Activated T-cell treated with anti-CD3 and anti-CD28 coated beads, Interleukin-2, amount 50 U/mL, for 1 hour (primary cell): ENCODE measurements around the gene CPLX4.
A peak's percentile ranks its signal among the peaks of the same experiment; 100 is the strongest.
"Not testable (repeated sequence)": the region's sequence is repeated elsewhere in the genome, so short reads cannot be mapped to it uniquely, and the experiment has no call there.

Experiments
- DNase-seq: peaks from one replicate; pipeline ENCODE4 v3.0.0-alpha.2; 2020

The CPLX4 gene

DNA sequence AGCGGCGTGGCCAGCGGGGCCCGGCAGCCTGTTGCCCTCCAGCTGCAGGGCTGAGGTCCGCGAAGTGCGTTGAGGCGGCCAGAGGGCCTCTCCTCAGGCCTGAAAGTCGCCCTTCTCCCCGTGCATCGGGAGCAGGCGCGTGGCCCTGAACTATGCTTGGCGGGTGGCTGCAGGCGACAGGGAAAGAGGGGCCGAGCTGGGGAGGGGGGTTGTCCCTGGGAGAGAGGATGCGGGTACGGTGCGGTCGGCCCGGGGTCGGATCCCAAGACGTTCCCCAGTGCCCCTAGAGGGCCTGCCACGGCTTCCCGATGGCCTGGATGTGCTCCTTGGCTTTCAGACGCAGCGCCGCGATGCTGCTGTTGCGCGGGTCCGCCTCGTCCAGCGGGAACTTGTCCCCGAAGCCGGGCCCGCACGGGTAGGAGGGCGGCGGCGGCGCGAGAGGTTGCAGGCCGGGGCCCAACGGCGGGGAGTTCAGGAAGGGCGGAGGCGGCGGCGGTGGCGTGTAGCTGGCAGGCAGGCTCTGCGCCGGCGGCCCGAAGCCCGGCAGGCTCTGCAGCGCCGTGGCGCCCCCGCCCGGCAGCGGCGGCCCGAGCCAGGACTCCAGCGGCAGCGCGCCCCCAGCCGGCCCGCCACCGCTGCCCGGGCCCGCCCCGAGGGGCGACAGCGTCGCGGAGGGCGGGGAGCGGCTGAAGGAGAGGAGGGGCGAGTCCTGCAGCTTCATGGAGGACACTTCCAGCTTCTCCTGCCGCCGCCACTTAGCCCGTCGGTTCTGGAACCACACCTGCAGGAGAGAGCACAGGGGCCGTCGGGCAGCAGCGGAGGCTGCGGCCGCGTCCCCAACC lies 49.5 kb downstream of the CPLX4 start:
- DNase-seq: peak; percentile 23

DNA sequence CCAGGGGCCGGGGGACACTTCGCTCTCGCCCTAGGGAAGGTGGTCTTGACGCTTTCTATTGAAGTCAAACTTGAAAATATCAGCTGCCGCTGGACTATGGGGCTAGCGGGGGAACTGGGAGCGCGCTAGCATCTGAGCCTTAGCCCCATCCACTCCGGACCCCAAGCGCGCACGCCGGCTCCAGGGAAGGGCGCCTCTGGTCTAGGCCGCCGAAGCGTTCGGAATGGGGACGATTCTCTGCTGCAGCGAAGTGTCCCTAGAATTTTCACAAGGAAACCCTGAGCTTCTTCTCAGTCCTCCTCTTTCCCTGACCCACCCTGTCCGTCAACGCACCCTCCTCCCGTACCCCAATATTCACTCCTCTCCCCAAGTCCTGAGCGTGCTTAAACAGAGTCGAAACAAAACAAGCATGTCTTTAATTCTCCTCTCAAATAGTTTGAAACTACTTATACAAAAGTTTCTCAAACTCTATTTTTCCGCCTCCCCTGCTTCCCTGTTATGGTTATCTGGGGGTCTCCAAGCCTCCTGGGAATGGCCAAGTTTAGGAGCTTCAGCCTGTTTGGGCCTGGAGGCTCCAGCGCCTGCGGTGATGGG lies 50.2 kb downstream of the CPLX4 start:
- no peak for DNase-seq

DNA sequence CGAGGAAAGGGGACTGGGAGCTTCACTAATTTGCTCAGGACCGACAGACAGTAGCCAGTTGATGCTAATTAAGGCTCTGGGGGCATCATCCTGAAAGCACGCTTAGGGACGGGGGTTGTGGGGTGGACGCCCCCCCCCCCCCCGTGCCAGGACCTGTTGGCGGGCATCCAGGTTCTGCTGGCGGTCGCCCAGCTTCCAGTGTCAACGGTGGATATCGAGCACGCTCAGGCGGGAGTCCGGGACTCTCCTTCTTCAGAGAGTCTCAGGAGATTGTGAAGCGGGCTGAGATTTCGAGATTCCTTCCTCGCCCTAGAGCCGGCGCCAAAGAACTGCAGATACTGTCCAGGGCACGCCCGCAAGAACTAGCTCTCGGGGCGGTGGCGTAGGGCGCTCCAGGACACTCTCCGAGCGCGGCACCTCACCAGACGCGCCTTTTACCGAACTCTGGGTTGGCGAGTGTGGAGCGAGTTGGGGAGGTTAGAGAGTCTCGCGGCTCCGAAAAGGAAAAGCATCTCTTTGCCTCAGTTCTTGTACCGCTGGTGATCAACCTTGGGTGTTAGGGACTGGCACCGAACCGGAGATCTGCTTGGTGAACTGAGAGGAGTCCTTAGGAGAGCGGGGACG lies 50.8 kb downstream of the CPLX4 start:
- DNase-seq: no peak

DNA sequence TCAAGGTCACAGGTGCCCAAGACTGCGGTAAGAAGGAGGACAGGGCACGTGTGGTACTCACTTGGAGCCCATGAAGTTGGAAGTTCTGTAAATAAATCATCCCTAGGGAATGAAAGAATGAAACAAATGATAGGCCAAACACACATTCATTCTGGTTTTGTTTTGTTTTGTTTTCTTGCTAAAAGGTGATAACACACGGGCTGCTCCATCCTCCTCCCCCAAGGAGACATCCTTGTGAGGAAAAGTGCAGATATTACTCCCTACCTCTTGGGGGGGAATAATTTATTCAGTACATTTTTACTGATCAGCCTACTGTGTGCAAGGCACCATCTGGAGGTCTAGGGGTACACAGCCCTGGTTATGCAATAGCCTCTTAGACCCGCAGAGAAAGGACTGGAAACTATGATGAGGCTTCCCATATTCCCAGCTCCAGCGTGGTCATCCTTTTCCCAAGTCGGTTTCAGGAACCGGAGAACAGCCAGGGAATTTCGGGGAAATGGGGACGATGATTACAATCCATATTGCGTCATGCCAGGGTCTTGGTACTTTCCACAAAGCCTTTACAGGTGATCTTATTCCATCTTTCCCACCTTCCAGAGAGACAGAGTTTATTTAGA lies 51.5 kb downstream of the CPLX4 start:
- DNase-seq: no peak

DNA sequence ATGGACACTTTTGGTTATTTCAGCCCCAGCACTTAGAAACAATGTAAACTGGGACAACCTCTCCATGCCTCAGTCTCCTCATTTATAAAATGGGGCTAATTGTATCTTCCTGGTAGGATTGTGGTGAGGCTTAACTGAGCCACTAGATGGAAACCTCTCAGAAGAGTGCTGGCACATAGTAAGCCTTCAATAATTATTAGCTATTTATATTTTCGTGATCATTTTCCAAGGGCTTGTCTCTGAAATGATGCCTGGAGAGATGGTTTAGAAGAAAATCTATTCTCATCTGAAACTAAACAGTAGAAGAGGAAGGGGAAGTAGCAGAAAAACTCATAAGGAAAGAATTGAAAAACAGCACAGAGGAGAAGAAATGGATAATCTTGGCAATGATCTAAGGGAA lies 52.0 kb downstream of the CPLX4 start:
- no peak for DNase-seq

DNA sequence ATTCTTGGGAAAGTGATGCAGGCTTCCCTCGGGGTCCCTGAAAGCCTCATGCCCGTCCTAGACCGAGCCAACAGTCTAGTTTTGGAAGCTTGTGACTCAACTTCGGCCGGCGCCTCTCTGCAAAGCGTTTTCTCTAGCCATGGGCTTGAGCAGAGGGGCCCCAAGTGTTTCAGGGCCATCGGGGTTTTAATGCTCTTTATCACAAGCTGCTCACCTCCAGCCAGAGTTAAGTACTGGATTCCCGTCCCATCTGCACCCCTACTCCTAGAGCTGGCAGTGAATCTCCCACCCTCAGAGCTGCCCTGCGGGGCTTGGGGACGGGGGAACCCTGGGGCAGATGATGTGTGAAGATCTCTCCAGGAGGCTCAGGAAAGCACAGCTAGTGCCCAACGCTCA lies 52.5 kb downstream of the CPLX4 start:
- no peak for DNase-seq

DNA sequence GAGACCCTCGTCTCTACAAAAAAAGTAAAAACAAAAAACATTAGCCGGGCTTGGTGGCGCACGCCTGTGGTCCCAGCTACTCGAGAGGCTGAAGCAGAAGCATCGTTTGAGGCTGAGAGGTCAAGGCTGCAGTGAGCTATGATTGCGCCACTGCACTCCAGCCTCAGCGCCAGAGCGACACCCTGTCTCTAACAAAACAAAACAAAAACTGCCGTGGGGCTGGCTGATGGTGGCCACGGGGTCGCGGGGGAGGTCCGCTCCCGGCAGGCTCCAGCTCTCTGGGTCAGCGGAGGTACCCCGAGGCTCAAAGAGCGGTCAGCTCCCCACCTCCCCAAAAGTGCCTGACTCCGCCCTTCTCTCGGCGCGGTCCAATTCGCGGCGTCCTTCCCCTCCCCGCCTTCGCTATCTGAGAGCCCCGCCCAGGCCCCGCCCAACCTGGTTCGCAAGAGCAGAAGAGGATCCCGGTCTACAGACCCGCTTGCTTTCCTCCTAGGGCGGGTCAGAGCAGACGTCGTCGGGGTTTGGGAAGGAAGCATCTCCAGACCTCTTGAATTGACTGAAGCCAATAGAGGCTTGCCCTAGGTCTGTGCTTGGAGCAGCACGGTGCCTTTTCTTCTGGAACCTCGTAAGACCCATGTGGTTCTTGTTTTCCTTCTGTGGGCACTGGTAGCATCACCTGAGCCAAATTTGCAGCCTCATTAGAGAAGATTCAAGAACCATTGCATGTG lies 53.0 kb downstream of the CPLX4 start:
- DNase-seq: no peak

DNA sequence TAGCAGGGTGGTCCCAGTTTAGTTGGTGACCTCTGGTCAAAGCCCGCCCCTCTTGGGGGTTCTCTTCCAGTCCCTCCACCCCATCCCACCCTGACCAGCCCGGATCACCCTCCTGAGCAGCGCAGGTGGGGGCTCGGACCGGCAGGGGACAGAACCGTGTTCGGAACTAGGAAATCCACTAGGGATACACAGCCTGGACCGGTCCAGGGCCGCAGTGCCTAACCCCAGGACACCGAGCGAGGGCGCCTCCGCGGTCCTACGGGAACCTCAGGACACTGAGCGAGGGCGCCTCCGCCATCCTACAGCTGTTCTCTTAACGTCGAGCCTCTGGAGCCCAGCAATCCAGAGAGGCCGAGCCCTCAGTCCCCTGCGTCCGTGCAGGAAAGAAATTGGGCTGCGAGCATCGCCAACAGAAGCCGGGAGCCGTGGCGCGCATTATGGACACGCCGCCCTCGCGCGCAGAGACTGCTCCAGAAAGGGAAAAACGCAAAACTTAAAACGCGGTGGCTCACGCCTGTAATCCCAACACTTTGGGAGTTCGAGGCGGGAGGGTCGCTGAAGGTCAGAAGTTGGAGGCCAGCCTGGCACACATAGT lies 53.7 kb downstream of the CPLX4 start:
- DNase-seq: no peak

DNA sequence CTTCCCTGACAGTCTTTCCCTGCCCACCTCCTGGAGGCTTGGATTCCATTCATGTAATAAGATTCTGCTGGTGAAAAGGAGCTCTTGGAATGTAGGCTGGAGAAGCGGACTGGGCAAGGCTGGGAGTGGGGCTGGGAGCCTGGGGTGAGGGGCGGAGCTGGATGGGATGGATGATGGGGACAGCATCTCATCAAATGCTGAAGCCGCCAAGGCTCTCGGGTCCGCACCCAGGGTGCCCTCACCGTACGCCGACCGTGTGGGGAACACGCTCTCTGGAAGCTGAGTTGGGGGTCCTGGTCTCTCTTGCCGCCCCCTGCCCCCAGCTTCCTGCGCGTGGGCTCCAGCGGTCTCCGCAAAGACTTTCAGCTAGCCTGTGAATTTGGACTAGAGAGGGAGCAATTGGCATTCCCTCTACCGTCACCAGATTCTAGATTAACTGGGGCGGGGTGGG lies 54.3 kb downstream of the CPLX4 start:
- DNase-seq: no peak

DNA sequence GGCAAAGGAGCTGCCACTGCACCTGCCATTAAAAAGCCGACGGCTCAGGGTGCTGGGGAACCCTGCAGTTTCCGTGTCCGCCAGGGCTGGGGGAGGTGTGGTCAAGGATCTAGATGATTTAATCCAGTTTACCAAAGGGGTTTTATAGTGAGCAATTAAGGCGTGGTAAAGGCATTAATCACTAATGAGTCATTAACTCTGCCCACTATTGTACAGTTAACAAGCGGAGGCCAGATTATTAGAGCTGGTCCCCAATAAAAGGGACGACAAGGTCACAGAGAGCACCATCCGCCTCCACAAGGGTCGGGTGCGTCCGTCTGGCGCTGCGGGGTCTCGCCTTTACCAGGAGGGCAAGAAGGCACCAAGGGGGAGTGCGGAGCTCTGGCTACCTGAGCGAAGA lies 54.8 kb downstream of the CPLX4 start:
- DNase-seq: no peak

DNA sequence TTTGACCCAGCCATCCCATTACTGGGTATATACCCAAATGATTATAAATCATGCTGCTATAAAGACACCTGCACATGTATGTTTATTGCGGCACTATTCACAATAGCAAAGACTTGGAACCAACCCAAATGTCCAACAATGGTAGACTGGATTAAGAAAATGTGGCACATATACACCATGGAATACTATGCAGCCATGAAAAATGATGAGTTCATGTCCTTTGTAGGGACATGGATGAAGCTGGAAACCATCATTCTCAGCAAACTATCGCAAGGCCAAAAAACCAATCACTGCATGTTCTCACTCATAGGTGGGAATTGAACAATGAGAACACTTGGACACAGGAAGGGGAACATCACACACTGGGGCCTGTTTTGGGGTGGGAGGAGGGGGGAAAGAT lies 56.2 kb downstream of the CPLX4 start:
- not testable (repeated sequence) for DNase-seq

DNA sequence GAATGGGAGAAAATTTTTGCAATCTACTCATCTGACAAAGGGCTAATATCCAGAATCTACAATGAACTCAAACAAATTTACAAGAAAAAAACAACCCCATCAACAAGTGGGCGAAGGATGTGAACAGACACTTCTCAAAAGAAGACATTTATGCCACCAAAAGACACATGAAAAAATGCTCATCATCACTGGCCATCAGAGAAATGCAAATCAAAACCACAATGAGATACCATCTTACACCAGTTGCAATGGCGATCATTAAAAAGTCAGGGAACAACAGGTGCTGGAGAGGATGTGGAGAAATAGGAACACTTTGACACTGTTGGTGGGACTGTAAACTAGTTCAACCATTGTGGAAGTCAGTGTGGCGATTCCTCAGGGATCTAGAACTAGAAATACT lies 56.6 kb downstream of the CPLX4 start:
- not testable (repeated sequence) for DNase-seq

DNA sequence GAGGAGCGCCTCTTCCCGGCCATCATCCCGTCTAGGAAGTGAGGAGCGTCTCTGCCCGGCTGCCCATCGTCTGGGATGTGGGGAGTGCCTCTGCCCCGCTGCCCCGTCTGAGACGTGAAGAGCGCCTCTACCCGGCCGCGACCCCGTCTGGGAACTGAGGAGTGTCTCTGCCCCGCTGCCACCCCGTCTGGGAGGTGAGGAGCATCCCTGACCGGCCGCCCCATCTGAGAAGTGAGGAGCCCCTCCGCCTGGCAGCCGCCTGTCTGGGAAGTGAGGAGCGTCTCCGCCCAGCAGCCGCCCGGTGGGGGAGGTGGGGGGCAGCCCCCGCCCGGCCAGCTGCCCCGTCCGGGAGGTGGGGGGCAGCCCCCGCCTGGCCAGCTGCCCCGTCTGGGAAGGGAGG lies 63.0 kb downstream of the CPLX4 start:
- DNase-seq: not testable (repeated sequence)

DNA sequence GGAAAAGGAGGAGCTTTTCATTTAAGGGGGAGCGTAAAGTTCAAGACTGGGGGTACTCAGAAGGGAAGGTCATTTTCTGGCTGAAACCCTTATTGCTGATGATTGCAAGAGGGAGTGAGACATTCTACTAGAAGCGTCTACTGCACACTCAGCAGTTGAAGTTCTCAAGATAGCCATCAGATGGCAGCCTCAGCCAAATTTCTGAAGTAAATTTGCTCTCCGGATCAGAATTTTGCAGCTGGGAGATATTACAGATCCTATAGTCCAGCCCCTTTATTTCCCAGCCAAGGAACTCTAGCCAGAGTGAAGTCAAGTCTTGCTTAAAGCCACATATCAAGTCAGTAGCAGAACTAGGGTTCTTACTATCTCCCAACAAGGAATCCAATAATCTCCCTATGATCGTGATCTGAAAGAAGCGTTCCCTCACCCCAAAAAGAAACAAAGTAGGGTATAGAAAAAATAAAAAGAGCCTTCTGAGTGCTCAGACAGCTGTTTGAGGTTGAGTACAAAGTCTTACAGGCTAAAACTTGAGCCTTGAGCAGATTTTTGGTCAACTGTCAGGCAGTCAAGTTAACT lies 69.2 kb downstream of the CPLX4 start:
- DNase-seq: no peak

DNA sequence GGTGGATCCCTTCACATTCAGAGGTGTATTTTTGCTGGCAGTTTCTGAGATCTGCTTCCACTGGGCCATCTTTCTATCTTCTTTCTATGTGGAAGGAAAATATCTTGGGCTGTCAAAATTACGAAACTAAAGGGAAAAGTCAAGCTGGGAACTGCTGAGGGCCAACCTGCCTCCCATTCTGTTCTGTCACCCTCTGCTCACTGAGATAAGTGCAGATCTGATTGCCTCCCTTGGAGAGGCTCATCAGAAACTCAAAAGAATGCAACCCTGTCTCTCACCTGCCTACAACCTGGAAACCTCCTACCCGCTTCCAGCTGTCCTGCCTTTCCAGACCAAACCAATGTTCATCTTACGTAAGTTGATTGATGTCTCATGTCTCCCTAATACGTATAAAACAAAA lies 71.7 kb downstream of the CPLX4 start:
- DNase-seq: no peak
